MM.1S (cell line): ENCODE measurements around the gene CCS.

Source experiments
- EZH2 ChIP-seq: fragments of 300-600 bp; sonication (generic); optimal IDR thresholded peaks from 2 replicates; pipeline ENCODE3; 2017; ENCODE audit warnings: low read depth, mild to moderate bottlenecking, antibody characterized with exemption, low read length, mixed read lengths
- EZH2phosphoT487 ChIP-seq: fragments of 300-600 bp; sonication (generic); IDR thresholded peaks from 2 replicates; pipeline ENCODE4 v1.6.1; 2018; ENCODE audit warnings: antibody characterized with exemption, low read length
- TF ChIP-seq, protein P1 (sequence below): fragments of 300-600 bp; sonication (generic); IDR thresholded peaks from 2 replicates; pipeline ENCODE4 v1.5.1; 2016; ENCODE audit warnings: antibody characterized with exemption, low read length, mixed read lengths

DNA sequence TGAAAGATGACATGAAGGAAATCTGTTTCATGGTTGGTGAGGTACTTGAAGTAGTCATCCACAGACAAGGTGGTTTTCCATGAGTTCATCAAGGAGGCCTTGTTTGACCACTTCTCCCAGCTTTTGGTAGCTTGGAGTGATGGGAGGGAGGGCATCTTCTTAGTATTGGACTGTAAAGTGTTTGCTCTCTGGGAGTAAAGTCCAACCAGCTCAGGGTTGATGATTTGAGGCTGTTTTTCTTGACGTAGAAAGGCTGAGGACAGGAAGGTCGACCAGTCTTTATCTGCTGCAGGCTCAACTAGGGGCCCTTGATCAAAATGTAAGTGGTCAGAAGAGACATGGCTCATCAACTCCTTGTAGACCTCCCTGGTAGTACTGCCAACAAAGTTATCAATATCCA lies 1.8 kb upstream of the CCS start:
- TF ChIP-seq, protein P1, sequence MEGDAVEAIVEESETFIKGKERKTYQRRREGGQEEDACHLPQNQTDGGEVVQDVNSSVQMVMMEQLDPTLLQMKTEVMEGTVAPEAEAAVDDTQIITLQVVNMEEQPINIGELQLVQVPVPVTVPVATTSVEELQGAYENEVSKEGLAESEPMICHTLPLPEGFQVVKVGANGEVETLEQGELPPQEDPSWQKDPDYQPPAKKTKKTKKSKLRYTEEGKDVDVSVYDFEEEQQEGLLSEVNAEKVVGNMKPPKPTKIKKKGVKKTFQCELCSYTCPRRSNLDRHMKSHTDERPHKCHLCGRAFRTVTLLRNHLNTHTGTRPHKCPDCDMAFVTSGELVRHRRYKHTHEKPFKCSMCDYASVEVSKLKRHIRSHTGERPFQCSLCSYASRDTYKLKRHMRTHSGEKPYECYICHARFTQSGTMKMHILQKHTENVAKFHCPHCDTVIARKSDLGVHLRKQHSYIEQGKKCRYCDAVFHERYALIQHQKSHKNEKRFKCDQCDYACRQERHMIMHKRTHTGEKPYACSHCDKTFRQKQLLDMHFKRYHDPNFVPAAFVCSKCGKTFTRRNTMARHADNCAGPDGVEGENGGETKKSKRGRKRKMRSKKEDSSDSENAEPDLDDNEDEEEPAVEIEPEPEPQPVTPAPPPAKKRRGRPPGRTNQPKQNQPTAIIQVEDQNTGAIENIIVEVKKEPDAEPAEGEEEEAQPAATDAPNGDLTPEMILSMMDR: no peak
- no peak for TF ChIP-seq EZH2phosphoT487
- no peak for TF ChIP-seq EZH2
